ENCODE measurements around the gene FAAP20.
"Not testable (repeated sequence)": the region's sequence is repeated elsewhere in the genome, so short reads cannot be mapped to it uniquely, and the experiment has no call there.

DNA sequence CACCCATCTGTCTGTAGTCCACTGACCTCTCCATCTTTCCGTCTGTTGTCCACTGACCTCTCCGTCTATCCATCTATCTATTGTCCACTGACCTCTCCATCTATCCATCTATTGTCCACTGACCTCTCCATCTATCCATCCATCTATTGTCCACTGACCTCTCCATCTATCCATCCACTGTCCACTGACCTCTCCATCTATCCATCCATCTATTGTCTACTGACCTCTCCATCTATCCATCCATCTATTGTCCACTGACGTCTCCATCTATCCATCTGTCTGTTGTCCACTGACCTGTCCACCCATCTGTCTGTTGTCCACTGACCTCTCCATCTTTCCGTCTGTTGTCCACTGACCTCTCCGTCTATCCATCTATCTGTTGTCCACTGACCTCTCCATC, 46.7 kb downstream of the FAAP20 start:
- not testable (repeated sequence) for TF ChIP-seq POLR2AphosphoS5, TAF1, POLR2A (IDR thresholded peaks at IDR 0.05; ENCODE audit: low read depth, low read length)

Data from GM12891 (cell line).